Astrocyte of the cerebellum (primary cell): ENCODE data around the gene RNF13.
"Not testable (repeated sequence)": the region's sequence is repeated elsewhere in the genome, so short reads cannot be mapped to it uniquely, and the experiment has no call there.

Experiments used
- DNase-seq: peaks from one replicate; pipeline ENCODE4 v3.0.0-alpha.2; 2011; ENCODE audit warnings: low read depth
- H3K4me3 ChIP-seq: 2 replicates; pipeline ENCODE4 v1.5.1; 2011; ENCODE audit warnings: mild to moderate bottlenecking, low read depth, low read length, moderate library complexity
- in situ Hi-C: cut with HindIII; loops from 2 replicates; pipeline ENCODE4 v1.10.0; 2017; ENCODE audit warnings: low sequenced_read_pairs
- TF ChIP-seq, protein P1 (sequence below): IDR thresholded peaks from 2 replicates; pipeline ENCODE4 v1.5.1; 2012; ENCODE audit warnings: low read length, low read depth, moderate library complexity, mild to moderate bottlenecking; ENCODE audit errors: missing control alignments

Gene RNF13

DNA sequence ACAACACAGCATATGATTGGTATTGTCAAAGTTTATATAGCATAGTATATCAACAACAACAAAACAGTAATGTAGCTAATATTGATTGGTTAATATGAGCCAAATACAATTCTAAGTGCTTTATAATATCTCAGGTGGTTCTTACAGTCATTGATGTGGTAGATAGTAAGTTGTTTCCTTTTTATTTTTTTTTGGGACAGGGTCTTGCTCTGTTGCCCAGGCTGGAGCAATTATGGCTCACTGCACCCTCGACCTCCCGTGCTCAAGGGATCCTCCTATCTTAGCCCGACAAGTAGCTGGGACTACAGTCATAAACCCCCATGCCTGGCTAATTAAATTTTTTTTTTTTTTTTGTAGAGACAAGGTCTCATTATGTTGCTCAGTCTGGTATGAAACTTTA is 2.7 kb downstream of the RNF13 start:
- DNase-seq = no peak
- H3K4me3 ChIP-seq = no peak overlapping the region
- TF ChIP-seq, protein P1, sequence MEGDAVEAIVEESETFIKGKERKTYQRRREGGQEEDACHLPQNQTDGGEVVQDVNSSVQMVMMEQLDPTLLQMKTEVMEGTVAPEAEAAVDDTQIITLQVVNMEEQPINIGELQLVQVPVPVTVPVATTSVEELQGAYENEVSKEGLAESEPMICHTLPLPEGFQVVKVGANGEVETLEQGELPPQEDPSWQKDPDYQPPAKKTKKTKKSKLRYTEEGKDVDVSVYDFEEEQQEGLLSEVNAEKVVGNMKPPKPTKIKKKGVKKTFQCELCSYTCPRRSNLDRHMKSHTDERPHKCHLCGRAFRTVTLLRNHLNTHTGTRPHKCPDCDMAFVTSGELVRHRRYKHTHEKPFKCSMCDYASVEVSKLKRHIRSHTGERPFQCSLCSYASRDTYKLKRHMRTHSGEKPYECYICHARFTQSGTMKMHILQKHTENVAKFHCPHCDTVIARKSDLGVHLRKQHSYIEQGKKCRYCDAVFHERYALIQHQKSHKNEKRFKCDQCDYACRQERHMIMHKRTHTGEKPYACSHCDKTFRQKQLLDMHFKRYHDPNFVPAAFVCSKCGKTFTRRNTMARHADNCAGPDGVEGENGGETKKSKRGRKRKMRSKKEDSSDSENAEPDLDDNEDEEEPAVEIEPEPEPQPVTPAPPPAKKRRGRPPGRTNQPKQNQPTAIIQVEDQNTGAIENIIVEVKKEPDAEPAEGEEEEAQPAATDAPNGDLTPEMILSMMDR = no peak
- in situ Hi-C loops = no loop called here

DNA sequence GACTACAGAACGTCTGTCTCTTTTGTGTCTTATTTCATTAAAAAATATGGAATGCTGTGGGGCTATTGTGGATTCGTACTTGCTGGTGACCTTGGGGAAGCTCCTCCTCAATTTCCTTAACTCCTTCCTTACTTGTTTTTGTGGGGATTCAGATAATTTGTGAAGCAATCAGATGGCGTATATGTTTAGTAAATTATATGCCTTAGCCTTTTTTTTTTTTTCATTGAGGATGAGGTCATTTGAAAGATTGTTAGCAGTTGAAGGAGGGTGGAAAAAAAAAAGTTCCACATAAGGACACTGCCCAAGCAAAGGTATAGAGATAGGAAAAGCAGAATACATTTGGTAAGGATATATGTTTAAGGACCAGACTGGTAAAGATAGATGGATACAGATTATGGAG is 3.3 kb downstream of the RNF13 start:
- TF ChIP-seq, protein P1 = no peak
- in situ Hi-C loops = no loop called here
- DNase-seq = no peak
- H3K4me3 ChIP-seq = no peak overlapping the region

DNA sequence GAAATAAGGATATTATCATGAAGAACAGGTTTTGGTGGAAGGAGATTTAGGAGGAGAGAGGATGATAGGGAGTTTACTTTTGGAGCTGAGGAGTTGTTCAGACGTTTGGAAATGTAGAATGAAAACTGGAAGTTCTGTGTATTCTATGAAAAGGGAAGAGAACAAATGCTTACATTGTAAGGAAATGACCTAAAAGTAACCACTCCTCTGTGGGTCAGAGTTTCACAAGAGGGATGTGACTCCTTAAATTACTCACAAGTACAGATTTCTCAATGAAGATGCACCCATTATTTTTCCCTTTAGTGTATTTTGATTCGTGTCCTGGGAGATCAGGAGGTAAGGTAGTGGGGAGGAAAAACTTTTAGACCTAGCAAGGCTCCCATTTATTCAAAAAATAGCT is 4.0 kb downstream of the RNF13 start:
- no peak for DNase-seq
- TF ChIP-seq, protein P1 = no peak
- in situ Hi-C loops = no loop called here
- H3K4me3 ChIP-seq = no peak overlapping the region

DNA sequence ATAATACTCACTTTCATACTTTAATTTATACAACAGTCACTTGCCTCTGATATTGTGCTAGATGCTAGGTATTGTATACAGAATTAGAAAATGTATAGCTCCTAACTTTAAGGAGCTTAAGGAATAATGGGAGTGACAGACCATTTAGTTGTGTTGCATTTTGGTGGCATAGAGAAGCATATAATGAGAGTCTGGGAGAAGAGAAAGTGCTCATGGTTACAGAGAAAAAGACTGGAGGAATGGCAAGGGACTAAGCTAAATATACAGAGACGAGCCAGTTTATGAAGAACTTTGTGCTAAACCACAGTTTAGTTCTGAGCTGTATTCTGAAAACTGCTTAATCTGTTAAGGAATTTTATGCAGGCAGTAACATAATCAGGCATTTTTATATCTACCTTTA is 6.4 kb downstream of the RNF13 start:
- H3K4me3 ChIP-seq = no peak overlapping the region
- DNase-seq = no peak
- TF ChIP-seq, protein P1 = no peak
- in situ Hi-C loops = no loop called here

DNA sequence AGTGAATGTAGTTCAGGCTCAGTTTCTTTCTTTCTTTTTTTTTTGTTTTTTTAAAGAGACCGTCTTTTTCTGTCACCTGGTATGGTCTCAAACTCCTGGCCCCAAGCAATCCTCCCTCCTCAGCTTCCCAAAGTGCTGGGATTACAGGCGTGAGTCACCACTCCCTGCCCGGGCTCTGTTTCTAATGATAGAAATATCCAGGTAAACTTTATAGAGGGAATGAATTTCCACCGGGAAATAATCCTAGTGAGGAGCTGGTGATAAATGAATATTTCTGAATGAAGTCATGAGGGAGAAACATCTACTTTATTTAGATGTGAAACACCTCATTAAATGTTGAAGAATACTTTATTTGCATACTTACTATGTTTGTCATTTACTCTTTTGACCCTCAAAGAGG is 7.2 kb downstream of the RNF13 start:
- no peak overlapping the region for H3K4me3 ChIP-seq
- no peak for DNase-seq
- in situ Hi-C loops = no loop called here
- TF ChIP-seq, protein P1 = no peak

DNA sequence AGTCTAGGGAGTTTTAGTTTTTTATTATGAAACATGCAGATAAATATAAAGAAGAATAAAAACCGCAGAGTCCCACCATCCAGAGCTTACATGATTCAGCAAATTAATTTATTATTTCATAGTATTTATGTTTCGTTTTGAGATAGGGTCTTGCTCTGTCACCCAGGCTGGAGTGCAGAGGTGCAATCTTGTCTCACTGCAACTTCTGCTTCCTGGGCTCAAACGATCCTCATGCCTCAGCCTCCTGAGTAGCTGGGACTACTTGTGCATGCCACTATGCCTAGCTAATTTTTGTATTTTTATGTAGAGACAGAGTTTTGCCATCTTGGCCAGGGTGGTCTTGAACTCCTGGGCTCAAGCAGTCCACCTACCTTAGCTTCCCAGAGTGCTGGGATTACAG is 13.6 kb downstream of the RNF13 start:
- H3K4me3 ChIP-seq = no peak overlapping the region
- in situ Hi-C loops = no loop called here
- no peak for DNase-seq
- TF ChIP-seq, protein P1 = no peak

DNA sequence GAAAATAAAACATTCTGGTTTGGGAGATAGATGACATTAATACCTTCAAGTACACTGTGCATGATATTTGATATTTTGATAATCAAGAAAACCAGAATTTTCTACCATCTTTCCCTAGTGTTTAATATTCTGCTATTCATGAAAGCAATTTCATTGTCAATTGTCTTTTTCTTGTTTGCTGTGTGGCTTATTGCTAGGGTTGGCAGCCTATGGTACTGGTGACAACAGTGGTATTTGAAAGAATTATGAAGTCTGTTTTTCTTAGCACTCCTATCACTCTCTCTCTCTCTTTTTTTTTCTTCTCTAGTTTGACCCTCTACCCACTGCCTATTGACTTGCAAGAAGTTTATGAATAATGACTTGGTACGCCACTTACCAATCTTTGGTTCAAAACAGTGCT is 15.4 kb downstream of the RNF13 start:
- in situ Hi-C loops = no loop called here
- H3K4me3 ChIP-seq = no peak overlapping the region
- no peak for DNase-seq
- TF ChIP-seq, protein P1 = no peak

DNA sequence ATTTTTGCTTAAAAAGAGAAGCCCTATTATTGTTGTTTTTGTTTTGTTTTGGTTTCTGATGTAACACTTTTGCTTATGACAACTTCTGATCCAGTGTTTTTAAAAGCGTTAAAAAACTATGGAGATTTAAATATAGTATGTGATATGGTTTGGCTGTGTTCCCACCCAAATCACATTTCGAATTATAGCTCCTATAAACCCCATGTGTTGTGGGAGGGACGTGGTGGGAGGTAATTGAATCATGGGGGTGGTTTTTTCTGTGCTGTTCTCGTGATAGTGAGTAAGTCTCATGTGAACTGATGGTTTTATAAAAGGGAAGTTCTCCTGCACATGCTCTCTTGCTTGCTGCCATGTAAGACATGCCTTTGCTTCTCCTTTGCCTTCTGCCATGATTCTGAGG is 16.6 kb downstream of the RNF13 start:
- H3K4me3 ChIP-seq, DNase-seq, in situ Hi-C loops: not testable (repeated sequence)
